OCI-LY1 (cell line): ENCODE measurements around the gene TTR.

Experiments used
- CTCF ChIP-seq: fragments of 200-600 bp; sonication (generic), shearing (Covaris generic); IDR thresholded peaks from 2 replicates; pipeline ENCODE4 v1.5.1; 2017; ENCODE audit warnings: mild to moderate bottlenecking, antibody characterized with exemption, low read length, moderate library complexity, mixed read lengths
- EZH2 ChIP-seq: fragments of 200-600 bp; sonication (generic), shearing (Covaris generic); IDR thresholded peaks from 2 replicates; pipeline ENCODE4 v1.8.0; 2017; ENCODE audit warnings: borderline replicate concordance, mixed run types, mild to moderate bottlenecking, antibody characterized with exemption, low read length, moderate library complexity, mixed read lengths

- TF ChIP-seq CTCF (no peak), EZH2 (no peak)
These were observed 14.6 kb downstream of the TTR start for GRCh38 chr18:31606265-31606664.
